Neural progenitor cell (in vitro differentiated cells): ENCODE results near the gene PDLIM1. TPM values are rescaled to one million over a fixed set of nuclear protein-coding genes. Genes with fewer than 3 reads are reported as not detected.
A peak's percentile ranks its signal among the peaks of the same experiment; 100 is the strongest.
"Not testable (repeated sequence)": the region's sequence is repeated elsewhere in the genome, so short reads cannot be mapped to it uniquely, and the experiment has no call there.

Experiments used
- DNase-seq: peaks from one replicate; pipeline ENCODE4 v3.0.0-alpha.2; 2016; ENCODE audit warnings: low spot score
- H2AFZ ChIP-seq: fragments of 200-600 bp; sonication (generic); replicated peaks from 2 replicates; pipeline ENCODE4 v1.6.1; 2016; ENCODE audit warnings: antibody characterized with exemption
- H3F3A ChIP-seq: fragments of 200-600 bp; sonication (generic); 2 replicates; pipeline ENCODE4 v1.6.1; 2016; ENCODE audit warnings: antibody characterized with exemption, low read depth
- H3K27ac ChIP-seq: fragments of 200-600 bp; sonication (generic); 2 replicates; pipeline ENCODE4 v1.5.1; 2016; ENCODE audit warnings: mild to moderate bottlenecking
- H3K27me3 ChIP-seq: fragments of 200-600 bp; sonication (generic); 2 replicates; pipeline ENCODE4 v1.6.1; 2016; ENCODE audit warnings: mild to moderate bottlenecking, moderate library complexity
- H3K36me3 ChIP-seq: fragments of 200-600 bp; sonication (generic); 2 replicates; pipeline ENCODE4 v1.5.1; 2016
- H3K4me1 ChIP-seq: fragments of 200-600 bp; sonication (generic); 2 replicates; pipeline ENCODE4 v1.6.1; 2016; ENCODE audit warnings: mixed run types
- H3K4me2 ChIP-seq: fragments of 200-600 bp; sonication (generic); 2 replicates; pipeline ENCODE4 v1.6.1; 2016
- H3K4me3 ChIP-seq: fragments of 200-600 bp; sonication (generic); 2 replicates; pipeline ENCODE4 v1.5.1; 2016
- H3K79me2 ChIP-seq: fragments of 200-600 bp; sonication (generic); 2 replicates; pipeline ENCODE4 v1.6.1; 2016; ENCODE audit warnings: low read depth
- H3K9ac ChIP-seq: fragments of 200-600 bp; sonication (generic); 2 replicates; pipeline ENCODE4 v1.6.1; 2016
- H3K9me3 ChIP-seq: fragments of 200-600 bp; sonication (generic); 2 replicates; pipeline ENCODE4 v1.5.1; 2016; ENCODE audit warnings: low read depth
- H4K20me1 ChIP-seq: fragments of 200-600 bp; sonication (generic); 2 replicates; pipeline ENCODE4 v1.6.1; 2016; ENCODE audit warnings: low read depth
- H3K27ac Mint-ChIP-seq: 3 replicates; pipeline ENCODE4 v1.8.0; 2021; ENCODE audit warnings: mixed read lengths
- H3K27me3 Mint-ChIP-seq: 2 replicates; pipeline ENCODE4 v1.8.0; 2022; ENCODE audit warnings: low read depth, mild to moderate bottlenecking, inconsistent platforms, moderate library complexity, mixed read lengths; ENCODE audit not compliant: insufficient read depth
- H3K36me3 Mint-ChIP-seq: 3 replicates; pipeline ENCODE4 v1.8.0; 2021; ENCODE audit warnings: mixed read lengths
- H3K4me1 Mint-ChIP-seq: 3 replicates; pipeline ENCODE4 v1.8.0; 2021; ENCODE audit warnings: mixed read lengths
- H3K4me3 Mint-ChIP-seq: 3 replicates; pipeline ENCODE4 v1.8.0; 2021; ENCODE audit warnings: mild to moderate bottlenecking, moderate library complexity, mixed read lengths
- H3K9me3 Mint-ChIP-seq: 3 replicates; pipeline ENCODE4 v1.8.0; 2020; ENCODE audit warnings: mixed read lengths
- CTCF ChIP-seq: fragments of 200-600 bp; sonication (generic); IDR thresholded peaks from 2 replicates; pipeline ENCODE4 v1.5.1; 2017; ENCODE audit warnings: antibody characterized with exemption, mild to moderate bottlenecking
- EZH2 ChIP-seq: fragments of 200-600 bp; sonication (generic); IDR thresholded peaks from 2 replicates; pipeline ENCODE4 v1.6.1; 2017; ENCODE audit warnings: antibody characterized with exemption, mild to moderate bottlenecking, moderate library complexity
- EZH2phosphoT487 ChIP-seq: fragments of 200-600 bp; sonication (generic); IDR thresholded peaks from 2 replicates; pipeline ENCODE4 v1.6.1; 2017; ENCODE audit warnings: antibody characterized with exemption
- total RNA-seq: library from RNA; depleted of rRNA; stranded (reverse); fragments of >200 nt; gene quantifications from 2 replicates; pipeline ENCODE4 v1.2.3, GENCODE V29; 2015; ENCODE audit warnings: low replicate concordance

The PDLIM1 gene
- total RNA-seq, 1 donor from 2014 or later, result 4.6 TPM

GRCh38 chr10:95229724-95230627, 60.8 kb downstream of the PDLIM1 start:
- H3K27me3 Mint-ChIP-seq, result peaks cover 8% of the 10 kb centered on the region
- H4K20me1 ChIP-seq, result no peaks in the 10 kb centered on the region

GRCh38 chr10:95228934-95229723, 61.7 kb downstream of the PDLIM1 start:
- H3K9me3 Mint-ChIP-seq, H3K27me3 Mint-ChIP-seq, H4K20me1 ChIP-seq, H3K4me3 Mint-ChIP-seq, H3K4me1 Mint-ChIP-seq, H3K9ac ChIP-seq, H3K36me3 ChIP-seq, H3K27ac ChIP-seq, H3K36me3 Mint-ChIP-seq, DNase-seq, H3K79me2 ChIP-seq, H2AFZ ChIP-seq, H3K9me3 ChIP-seq, H3K27ac Mint-ChIP-seq, H3K27me3 ChIP-seq: not testable (repeated sequence)
- H3K4me3 ChIP-seq, result peak overlapping the region; percentile 40
- H3F3A ChIP-seq, result peaks cover 24% of the 10 kb centered on the region
- H3K4me2 ChIP-seq, result peak overlapping the region; percentile 64
- peaks cover 13% of the 10 kb centered on the region for H3K4me1 ChIP-seq

More at GRCh38 chr10:95229724-95230627, 60.8 kb downstream of the PDLIM1 start:
- Mint-ChIP-seq H3K4me3 (peak overlapping the region; percentile 72), H3K27ac (no peak overlapping the region), H3K36me3 (no peaks in the 10 kb centered on the region), H3K9me3 (peaks cover 9% of the 10 kb centered on the region), H3K4me1 (no peaks in the 10 kb centered on the region)
- Histone ChIP-seq H3K4me1 (peaks cover 14% of the 10 kb centered on the region), H3K9ac (no peak overlapping the region), H3F3A (peaks cover 24% of the 10 kb centered on the region), H3K27ac (peak overlapping the region; percentile 60), H3K9me3 (no peaks in the 10 kb centered on the region), H3K27me3 (no peaks in the 10 kb centered on the region), H3K4me2 (peak overlapping the region; percentile 64), H3K79me2 (no peaks in the 10 kb centered on the region), H3K36me3 (no peaks in the 10 kb centered on the region), H3K4me3 (peak overlapping the region; percentile 40), H2AFZ (peak overlapping the region; percentile 84)
- DNase-seq, result peak; percentile 64
- TF ChIP-seq CTCF, result no peak
- TF ChIP-seq EZH2phosphoT487, result no peak
- no peak for TF ChIP-seq EZH2

- Histone ChIP-seq H3K9ac (no peak overlapping the region), H3K27me3 (no peaks in the 10 kb centered on the region), H3F3A (peaks cover 14% of the 10 kb centered on the region), H3K4me2 (no peak overlapping the region), H3K9me3 (no peaks in the 10 kb centered on the region), H4K20me1 (no peaks in the 10 kb centered on the region), H3K4me1 (peaks cover 11% of the 10 kb centered on the region), H3K36me3 (no peaks in the 10 kb centered on the region), H3K79me2 (no peaks in the 10 kb centered on the region), H3K4me3 (no peak overlapping the region), H3K27ac (no peak overlapping the region), H2AFZ (no peak overlapping the region)
- Mint-ChIP-seq H3K4me3 (no peak overlapping the region), H3K27me3 (no peaks in the 10 kb centered on the region), H3K9me3 (peaks cover under 1% of the 10 kb centered on the region), H3K27ac (no peak overlapping the region), H3K36me3 (no peaks in the 10 kb centered on the region), H3K4me1 (no peaks in the 10 kb centered on the region)
- TF ChIP-seq EZH2 (no peak), EZH2phosphoT487 (no peak), CTCF (no peak)
- DNase-seq, result no peak
These were observed 65.7 kb downstream of the PDLIM1 start for GRCh38 chr10:95225136-95225535.
